Endothelial cell of umbilical vein (primary cell): ENCODE data around the gene DNAJC8. TPM values are rescaled to one million over a fixed set of nuclear protein-coding genes. Genes with fewer than 3 reads are reported as not detected.

Experiments used
- BruUV-seq: library from RNA; stranded (reverse); fragments of 400-500 nt; replicated peaks from 2 replicates; lab custom pipeline; 2021; lab: Mats Ljungman, UMichigan
- CTCF ChIA-PET: fragments of 300-600, 350-600 bp; sonication (Branson Sonifier 250); formaldehyde crosslinking; loops from one replicate; lab custom pipeline; 2021; ENCODE audit warnings: antibody characterized with exemption, inconsistent platforms; lab: Charles Lee
- POLR2A ChIA-PET: fragments of 300-600, 350-600 bp; sonication (Branson Sonifier 250); formaldehyde crosslinking; loops from one replicate; lab custom pipeline; 2021; ENCODE audit warnings: antibody characterized with exemption, inconsistent platforms; lab: Charles Lee
- DNase-seq: peaks from one replicate; pipeline ENCODE4 v3.0.0-alpha.2; 2011; ENCODE audit warnings: low read depth, low spot score
- FAIRE-seq: peaks from 2 replicates; lab custom pipeline; 2011; peaks lifted over from hg19 to GRCh38; lab: Jason Lieb, UNC
- H2AFZ ChIP-seq: 2 replicates; pipeline ENCODE4 v1.6.0; 2012; ENCODE audit warnings: low read depth, low read length, control low read depth, inconsistent platforms
- H3K27ac ChIP-seq: 2 replicates; pipeline ENCODE4 v1.5.1; 2011; ENCODE audit warnings: low read depth, mild to moderate bottlenecking, control low read depth, low read length, moderate library complexity; ENCODE audit not compliant: insufficient read depth
- H3K27me3 ChIP-seq, 2 experiments: 2 replicates each; pipeline versions ENCODE4 v1.6.0 to v1.6.1; 2011; ENCODE audit warnings: low read length in 2 of 2, mixed read lengths in 1 of 2; ENCODE audit not compliant: control insufficient read depth in 2 of 2, insufficient read depth in 2 of 2
- H3K36me3 ChIP-seq, 2 experiments: 2 replicates in 1 of 2; 3 replicates in 1 of 2; pipeline ENCODE4 v1.5.1; 2011; ENCODE audit warnings: low read length in 2 of 2, mild to moderate bottlenecking in 1 of 2, moderate library complexity in 1 of 2; ENCODE audit not compliant: control insufficient read depth in 2 of 2, insufficient read depth in 2 of 2; ENCODE audit errors: extremely low read depth in 1 of 2
- H3K4me1 ChIP-seq: 3 replicates; pipeline ENCODE4 v1.5.1; 2011; ENCODE audit warnings: mild to moderate bottlenecking, low read length; ENCODE audit not compliant: control insufficient read depth, insufficient read depth; ENCODE audit errors: extremely low read depth
- H3K4me2 ChIP-seq: 2 replicates; pipeline ENCODE4 v1.6.1; 2011; ENCODE audit warnings: low read length, control low read depth, mixed read lengths; ENCODE audit not compliant: insufficient read depth
- H3K4me3 ChIP-seq, 3 experiments: fragments of 200-600 bp in 1 of 3; sonication (generic), shearing (Covaris generic) in 1 of 3; replicated peaks in 1 of 3; 2 replicates each; pipeline ENCODE4 v1.5.1; 2011 to 2016; ENCODE audit warnings: control low read depth in 3 of 3, low read length in 3 of 3, mild to moderate bottlenecking in 2 of 3, inconsistent platforms in 1 of 3, low read depth in 1 of 3, moderate library complexity in 1 of 3; ENCODE audit not compliant: insufficient read depth in 1 of 3
- H3K79me2 ChIP-seq: 2 replicates; pipeline ENCODE4 v1.6.0; 2012; ENCODE audit warnings: low read length, inconsistent platforms; ENCODE audit not compliant: control insufficient read depth, insufficient read depth
- H3K9ac ChIP-seq: replicated peaks from 2 replicates; pipeline ENCODE3; 2011; ENCODE audit warnings: low read length, control low read depth; ENCODE audit not compliant: insufficient read depth; ENCODE audit errors: extremely low read depth
- H3K9me1 ChIP-seq: replicated peaks from 3 replicates; pipeline ENCODE4 v1.6.0; 2011; ENCODE audit warnings: mild to moderate bottlenecking, low read length; ENCODE audit not compliant: control insufficient read depth, insufficient read depth; ENCODE audit errors: extremely low read depth
- H3K9me3 ChIP-seq: replicated peaks from 2 replicates; pipeline ENCODE4 v1.5.1; 2012; ENCODE audit warnings: low read length, inconsistent platforms; ENCODE audit not compliant: control insufficient read depth, insufficient read depth
- H4K20me1 ChIP-seq: replicated peaks from 2 replicates; pipeline ENCODE3; 2011; ENCODE audit warnings: mild to moderate bottlenecking, low read length; ENCODE audit not compliant: control insufficient read depth, insufficient read depth; ENCODE audit errors: extremely low read depth
- CTCF ChIP-seq, 2 donors: IDR thresholded peaks; 1 replicate in 1 of 2; 2 replicates in 1 of 2; pipeline ENCODE4 v1.5.1; 2011; ENCODE audit warnings: low read length in 2 of 2, mild to moderate bottlenecking in 2 of 2, moderate library complexity in 2 of 2, control low read depth in 1 of 2, inconsistent platforms in 1 of 2, low read depth in 1 of 2; ENCODE audit not compliant: insufficient read depth in 1 of 2; ENCODE audit errors: extremely low read depth in 1 of 2
- EZH2 ChIP-seq: IDR thresholded peaks from 2 replicates; pipeline ENCODE4 v1.6.1; 2012; ENCODE audit warnings: borderline replicate concordance, low read depth, mild to moderate bottlenecking, moderate library complexity, low read length, inconsistent platforms; ENCODE audit not compliant: severe bottlenecking
- FOS ChIP-seq: IDR thresholded peaks from 2 replicates; pipeline ENCODE4 v1.6.1; 2011; ENCODE audit warnings: mild to moderate bottlenecking, low read length, moderate library complexity, borderline replicate concordance; ENCODE audit not compliant: insufficient read depth
- GATA2 ChIP-seq: IDR thresholded peaks from 2 replicates; pipeline ENCODE4 v1.7.0; 2011; ENCODE audit warnings: low read depth, mild to moderate bottlenecking, moderate library complexity, mixed read lengths, low read length; ENCODE audit not compliant: insufficient read length, insufficient read depth
- JUN ChIP-seq: IDR thresholded peaks from 2 replicates; pipeline ENCODE4 v1.6.1; 2011; ENCODE audit warnings: borderline replicate concordance, low read depth; ENCODE audit not compliant: insufficient read length, insufficient read depth
- MAX ChIP-seq: IDR thresholded peaks from 2 replicates; pipeline ENCODE4 v1.6.1; 2011; ENCODE audit not compliant: insufficient read depth, insufficient read length
- MYC ChIP-seq: IDR thresholded peaks from one replicate; pipeline ENCODE4 v1.6.1; 2011; ENCODE audit warnings: mild to moderate bottlenecking, low read depth, low read length
- POLR2A ChIP-seq: IDR thresholded peaks from 2 replicates; pipeline ENCODE4 v1.6.1; 2012; ENCODE audit warnings: low read depth, mild to moderate bottlenecking, control low read depth, low read length
- POLR2AphosphoS5 ChIP-seq: IDR thresholded peaks from 2 replicates; pipeline ENCODE4 v1.6.1; 2012; ENCODE audit warnings: low read depth, mild to moderate bottlenecking, control low read depth, low read length, moderate library complexity; ENCODE audit not compliant: insufficient read depth
- dilution Hi-C: fragments of 300-500 bp; cut with MboI; formaldehyde crosslinking; loops from one replicate; pipeline ENCODE4 v1.15.0; 2019; ENCODE audit warnings: low sequenced_read_pairs; ENCODE audit not compliant: extremely low pct_ligation_motif_present
- intact Hi-C: fragments of 100-400 bp; cut with micrococcal nuclease; formaldehyde crosslinking; loops from one replicate; pipeline ENCODE4 v1.10.0; 2022
- polyA plus RNA-seq, 4 experiments: library from polyadenylated mRNA; depleted of rRNA in 3 of 4; stranded (reverse) in 3 of 4; unstranded in 1 of 4; fragments of >200 nt; gene quantifications; 2 replicates each; pipeline versions ENCODE4 v1.2.1 to v1.2.3, GENCODE V29; 2011 to 2012; ENCODE audit warnings: missing spikeins in 1 of 4
- total RNA-seq: library from RNA; stranded (reverse); gene quantifications from 2 replicates; pipeline ENCODE4 v1.2.3, GENCODE V29; 2021

Gene DNAJC8
- total and polyA plus RNA-seq, 2 donors (not counting 3 experiments of a cell fraction or from before 2014, with no cell fraction given) = 71.0 to 106 TPM

GRCh38 chr1:28197682-28198415 is 35.0 kb downstream of the DNAJC8 start:
- Histone ChIP-seq H3K4me2 (no peak overlapping the region), H2AFZ (no peak overlapping the region), H3K27me3 (no peaks in the 10 kb centered on the region), H3K36me3 (peaks cover 11 to 21% of the 10 kb centered on the region in 2 experiments), H3K4me1 (no peaks in the 10 kb centered on the region), H3K79me2 (no peaks in the 10 kb centered on the region), H3K9ac (no peak overlapping the region), H4K20me1 (no peaks in the 10 kb centered on the region), H3K9me1 (no peaks in the 10 kb centered on the region), H3K4me3 (no peak overlapping the region), H3K27ac (no peak overlapping the region), H3K9me3 (no peaks in the 10 kb centered on the region)
- dilution Hi-C loops (no loop called here), intact Hi-C loops (no loop called here)
- POLR2A ChIA-PET = interaction anchor here (0.6 kb wide), 1 partner anchor 207 kb away, joined by 3 read pairs; no protein-coding TSS in a partner anchor
- no peak for TF ChIP-seq MYC
- TF ChIP-seq FOS = no peak
- no peak for TF ChIP-seq JUN
- TF ChIP-seq GATA2 = no peak
- no peak for TF ChIP-seq POLR2A
- TF ChIP-seq POLR2AphosphoS5 = no peak
- TF ChIP-seq CTCF (IDR thresholded peaks at IDR 0.05; ENCODE audit: extremely low read depth in 1 of 2, insufficient read depth in 1 of 2, low read depth in 1 of 2, low read length in 2 of 2) = no peak
- no peak for TF ChIP-seq MAX
- no peak for TF ChIP-seq EZH2
- no TSS peak for BruUV-seq
- CTCF ChIA-PET = interaction anchor here (0.9 to 5.0 kb wide), 3 partner anchors 8 to 107 kb away, joined by 3 to 47 read pairs (median 18); no protein-coding TSS in a partner anchor
- FAIRE-seq = no peak
- no peak for DNase-seq
